GM18858 (cell line): ENCODE data around the gene CELF3.
"Not testable (repeated sequence)": the region's sequence is repeated elsewhere in the genome, so short reads cannot be mapped to it uniquely, and the experiment has no call there.

Experiments used
- ATAC-seq: cut with Tn5 transposase; IDR thresholded peaks from one replicate; pipeline ENCODE4 v1.9.1; 2021; ENCODE audit not compliant: unreplicated experiment

Gene CELF3

DNA sequence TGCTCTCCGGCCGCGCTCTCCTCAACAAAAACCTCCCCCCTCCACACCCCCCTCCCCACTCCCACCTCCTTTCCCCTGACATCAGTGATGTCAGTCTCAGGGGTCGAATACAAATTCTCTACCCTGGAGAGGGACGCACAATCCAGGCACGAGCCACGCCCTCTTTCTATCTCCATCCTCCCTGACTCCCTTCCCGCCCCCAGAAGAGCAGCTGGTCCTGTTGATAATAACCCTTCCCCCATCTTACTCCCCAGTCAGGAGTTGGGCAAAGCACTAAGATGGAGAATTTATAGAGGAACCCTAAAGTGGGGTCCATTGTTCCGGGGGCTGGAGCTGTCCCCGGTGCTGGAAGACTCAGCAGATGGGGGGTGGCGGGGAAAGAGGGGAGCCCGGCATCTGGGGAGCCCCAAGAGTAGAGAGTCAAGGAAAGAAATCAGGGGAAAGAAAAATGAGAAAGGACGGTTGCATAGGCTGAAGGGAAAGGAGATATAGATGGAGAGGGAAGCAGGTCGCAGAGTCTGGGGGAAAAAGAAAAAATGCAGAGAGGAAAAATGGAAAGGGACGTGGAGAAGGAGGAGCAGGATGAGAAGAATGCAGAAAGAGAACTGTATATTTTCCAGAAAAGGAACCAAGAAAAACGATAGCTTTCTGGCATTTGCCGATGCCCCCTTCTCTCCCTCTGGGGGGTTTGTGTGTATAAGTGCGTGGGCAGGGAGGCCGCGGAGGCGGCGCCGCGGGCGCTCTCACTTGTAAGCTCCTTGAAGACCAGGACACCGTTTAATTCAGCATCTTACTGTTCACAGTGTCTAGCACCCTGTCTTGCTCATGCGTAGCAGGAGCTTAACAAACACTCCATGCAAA lies at the start of gene CELF3:
Gene CELF3 (minus strand): TSS at position 33 of the 861 bp plus-strand sequence. CDS start 783 bp downstream, outside the sequence.
- no peak for ATAC-seq

GRCh38 chr1:151763990-151764389 lies 47.4 kb upstream of the CELF3 start:
- ATAC-seq: no peak

DNA sequence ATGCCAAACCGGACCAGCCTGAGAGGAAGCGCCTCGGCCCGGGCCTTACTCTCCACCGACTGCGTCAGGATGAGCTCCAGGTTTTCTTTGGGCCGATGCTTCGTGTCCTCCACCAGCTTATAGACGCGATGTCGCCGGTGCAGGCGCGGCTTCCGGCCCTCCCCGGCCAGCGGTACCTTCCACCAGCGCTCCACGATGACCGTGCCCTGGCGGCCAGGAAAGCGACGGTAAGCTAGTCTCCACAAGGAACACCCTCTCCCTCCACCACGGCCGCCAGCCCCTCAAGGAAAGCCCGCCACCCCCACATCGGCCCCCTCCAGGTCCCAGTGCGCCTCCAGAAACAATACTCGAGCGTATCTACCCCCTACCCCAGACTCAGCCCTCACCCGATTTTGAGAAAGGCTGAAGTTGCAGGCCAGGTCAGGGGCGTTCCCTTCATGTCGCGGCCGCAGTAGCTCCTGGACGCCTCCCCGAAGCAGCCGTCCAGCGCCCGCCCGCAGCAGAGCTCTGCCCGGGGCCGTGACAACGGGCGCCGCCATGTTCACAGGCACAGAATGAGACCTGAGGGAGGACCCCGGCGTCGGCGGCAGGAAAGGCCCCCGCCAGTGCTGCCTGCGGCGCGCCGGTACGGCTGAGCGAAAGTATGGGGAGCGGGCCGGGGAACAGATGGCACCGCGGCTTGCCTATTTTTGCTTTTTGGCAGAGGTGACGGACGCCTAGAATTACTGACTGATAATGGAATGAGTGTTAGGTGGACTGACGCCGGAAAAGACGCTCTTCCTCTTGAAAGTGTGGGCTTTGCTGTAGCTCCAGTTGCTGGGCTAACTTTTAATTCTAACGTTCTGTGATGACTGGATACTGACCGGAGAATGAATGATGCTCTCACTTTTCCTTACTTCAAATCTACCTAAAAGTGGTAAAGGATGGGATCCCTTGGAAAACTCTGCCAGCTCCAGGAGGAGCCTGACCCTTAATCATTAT lies 46.6 kb upstream of the CELF3 start, which contains the start of gene MRPL9:
Gene MRPL9 (minus strand): TSS at position 556 of the 981 bp plus-strand sequence. CDS start 17 bp downstream, at position 539.
- peak; percentile 78 for ATAC-seq

DNA sequence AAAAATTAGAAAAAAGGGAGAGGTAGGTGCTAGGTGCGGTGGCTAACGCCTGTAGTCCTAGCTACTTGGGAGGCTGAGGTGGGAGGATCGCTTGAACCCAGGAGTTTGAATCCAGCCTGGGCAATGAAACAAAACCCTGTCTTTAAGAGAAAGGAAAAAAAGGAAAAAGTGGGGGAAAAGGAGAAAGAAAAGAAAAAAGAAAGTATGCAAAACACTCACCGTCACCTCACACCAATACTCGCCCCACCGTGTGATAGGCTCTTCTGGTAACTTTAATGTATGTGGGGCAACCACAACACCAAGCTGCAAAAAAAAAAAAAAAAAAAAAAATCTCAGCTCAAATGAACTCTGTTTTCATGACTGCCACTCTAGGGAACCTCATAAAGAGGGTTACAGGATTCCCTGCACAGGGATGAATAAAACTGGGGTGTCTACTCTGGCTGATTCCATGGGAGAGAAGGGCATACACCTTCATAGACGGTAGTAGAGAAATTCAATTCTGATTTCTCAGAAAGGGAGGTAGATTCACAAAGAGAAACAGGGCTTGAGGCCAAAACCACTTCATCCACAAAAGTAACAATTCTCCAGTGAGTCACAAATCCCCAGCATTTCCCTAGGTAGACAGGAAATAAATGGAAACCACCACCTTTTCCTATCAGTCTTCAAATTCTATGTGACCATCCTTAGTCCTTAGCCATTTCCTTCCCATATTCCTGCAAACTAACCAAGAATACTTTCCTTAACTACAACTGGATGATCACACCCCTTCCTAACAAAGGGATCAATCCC lies 44.2 kb upstream of the CELF3 start:
- no peak for ATAC-seq

- no peak for ATAC-seq
Observed at GRCh38 chr1:151759241-151759640, 42.6 kb upstream of the CELF3 start.

DNA sequence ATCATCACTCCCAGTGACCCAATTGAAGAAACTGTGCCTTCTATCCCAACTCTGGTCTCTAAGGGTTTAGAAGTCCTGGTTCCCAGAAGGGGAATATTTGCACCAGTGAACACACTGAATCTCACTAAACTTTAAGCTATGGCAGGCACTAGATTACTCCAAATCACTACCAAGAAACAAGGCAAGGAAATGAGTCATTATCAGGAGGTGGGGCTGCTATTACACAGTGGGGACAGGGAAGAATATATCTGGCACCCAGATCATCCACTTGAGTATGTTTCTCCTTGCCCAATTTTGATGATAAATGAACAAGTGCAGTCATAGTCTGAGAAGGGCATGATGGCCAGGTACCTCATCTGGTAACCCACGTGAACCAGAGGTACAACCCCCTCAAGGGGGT lies 39.7 kb upstream of the CELF3 start:
- ATAC-seq: no peak

- no peak for ATAC-seq
Observed at GRCh38 chr1:151741516-151741915, 24.9 kb upstream of the CELF3 start.

- ATAC-seq: no peak
Observed at GRCh38 chr1:151739590-151740355, 23.2 kb upstream of the CELF3 start.

- no peak for ATAC-seq
Observed at GRCh38 chr1:151737479-151737878, 20.9 kb upstream of the CELF3 start.

GRCh38 chr1:151737026-151737425 lies 20.4 kb upstream of the CELF3 start:
- no peak for ATAC-seq

DNA sequence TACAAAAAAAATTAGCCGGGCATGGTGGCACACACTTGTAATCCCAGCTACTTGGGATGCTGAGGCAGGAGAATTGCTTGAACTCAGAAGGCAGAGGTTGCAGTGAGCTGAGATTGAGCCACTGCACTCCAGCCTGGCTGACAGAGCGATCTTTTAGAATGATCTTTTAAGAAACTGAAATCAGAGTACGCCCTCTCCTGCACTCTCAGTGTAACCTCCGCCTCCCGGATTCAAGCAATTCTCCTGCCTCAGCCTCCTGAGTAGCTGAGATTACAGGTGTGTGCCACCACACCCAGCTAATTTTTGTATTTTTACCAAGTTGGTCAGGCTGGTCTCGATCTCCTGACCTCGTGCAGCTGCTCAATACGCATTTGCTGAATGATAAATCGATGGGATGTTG lies 17.4 kb upstream of the CELF3 start:
- ATAC-seq: not testable (repeated sequence)

DNA sequence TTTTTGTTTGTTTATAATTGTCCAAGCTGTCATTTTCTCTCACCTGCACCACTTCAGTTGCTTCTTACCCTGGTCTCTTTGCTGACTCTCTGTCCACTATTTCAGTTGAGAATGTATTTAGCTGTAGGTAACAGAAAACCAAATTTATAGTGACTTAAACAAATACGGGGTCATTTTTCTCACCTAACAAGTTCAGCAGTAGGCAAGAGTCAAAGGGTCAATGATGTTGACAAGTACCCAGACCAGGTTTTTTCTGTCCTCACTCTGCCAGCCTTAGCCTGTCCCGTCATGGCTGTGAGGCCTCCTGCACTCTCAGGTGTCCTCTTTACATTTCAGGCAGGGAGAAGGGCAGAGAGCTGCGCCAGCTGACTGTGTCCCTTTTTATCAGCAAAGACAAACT lies 16.5 kb upstream of the CELF3 start:
- no peak for ATAC-seq

DNA sequence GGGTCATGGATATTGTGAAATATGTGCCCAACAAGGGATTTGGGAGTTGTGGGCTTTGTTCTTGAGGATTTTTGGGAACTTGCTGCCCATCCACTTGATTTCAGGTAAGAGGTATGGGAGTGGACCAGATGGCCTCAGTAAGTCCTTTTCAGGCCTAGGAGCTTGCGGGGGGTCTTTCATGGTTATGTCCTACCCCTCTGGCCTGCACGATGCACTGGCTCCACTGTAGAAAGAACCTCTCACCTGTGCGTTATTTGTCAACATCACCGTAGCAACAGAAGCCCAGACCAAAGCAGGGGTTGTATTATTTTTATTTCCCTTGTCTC lies 13.3 kb upstream of the CELF3 start:
- ATAC-seq: no peak

- no peak for ATAC-seq
Observed at GRCh38 chr1:151729157-151729965, 12.8 kb upstream of the CELF3 start.

GRCh38 chr1:151728151-151729054 lies 11.8 kb upstream of the CELF3 start:
- no peak for ATAC-seq

DNA sequence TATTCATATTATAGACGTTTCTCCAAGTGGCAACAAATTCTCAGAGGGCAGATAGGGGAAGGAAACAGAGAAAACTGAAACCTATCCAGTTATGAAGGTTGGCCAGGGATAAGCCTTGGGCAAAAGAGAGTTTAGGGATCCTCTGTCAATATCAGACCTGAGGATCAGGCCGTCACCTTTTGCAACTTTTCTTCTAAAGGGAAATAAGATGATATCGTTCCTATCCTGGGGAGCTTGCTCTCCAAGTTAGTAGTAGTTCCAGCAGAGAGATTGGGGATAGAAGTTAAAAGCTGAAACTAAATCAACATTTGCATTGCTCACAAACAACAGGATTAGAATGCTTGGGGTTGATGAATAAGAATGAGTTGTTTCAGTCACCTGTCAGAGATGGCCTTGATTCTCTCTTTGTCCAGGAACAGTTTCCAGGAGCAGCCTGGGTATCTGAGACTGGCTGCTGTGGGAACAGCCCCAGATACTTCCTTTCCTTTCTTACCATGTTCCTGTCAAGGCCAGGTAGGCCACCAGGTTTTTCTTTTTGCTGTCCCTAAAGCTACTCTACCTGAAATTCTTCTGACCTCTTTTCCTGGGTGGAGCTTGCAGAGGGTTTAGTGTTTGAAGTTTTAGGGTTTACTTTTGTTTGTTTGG lies 7.2 kb upstream of the CELF3 start:
- ATAC-seq: no peak

GRCh38 chr1:151721788-151722510 lies 5.3 kb upstream of the CELF3 start:
- no peak for ATAC-seq
